ENCODE data around the gene VPS13A.

The VPS13A gene

GRCh38 chr9:77177143-77177893 lies at the start of gene VPS13A:
Gene VPS13A (plus strand): TSS chr9:77177534. CDS start chr9:77177705, 171 bp downstream.
- DNase-seq = peak; percentile 57

GRCh38 chr9:77128125-77128789 lies 49.1 kb upstream of the VPS13A start:
- DNase-seq = no peak

- DNase-seq = no peak
These were observed 45.9 kb upstream of the VPS13A start for GRCh38 chr9:77131399-77131798.

GRCh38 chr9:77133011-77133410 lies 44.3 kb upstream of the VPS13A start:
- no peak for DNase-seq

GRCh38 chr9:77142366-77142765 lies 35.0 kb upstream of the VPS13A start:
- no peak for DNase-seq

- DNase-seq = no peak
These were observed 27.5 kb upstream of the VPS13A start for GRCh38 chr9:77149879-77150278.

- DNase-seq = no peak
These were observed 25.0 kb upstream of the VPS13A start for GRCh38 chr9:77152289-77152688.

- DNase-seq = no peak
These were observed 20.5 kb upstream of the VPS13A start for GRCh38 chr9:77156646-77157371.

- DNase-seq = no peak
These were observed 18.4 kb upstream of the VPS13A start for GRCh38 chr9:77158772-77159513.

GRCh38 chr9:77161191-77161590 lies 16.1 kb upstream of the VPS13A start:
- DNase-seq = no peak

- no peak for DNase-seq
These were observed 15.4 kb upstream of the VPS13A start for GRCh38 chr9:77161966-77162365.

GRCh38 chr9:77162366-77162765 lies 15.0 kb upstream of the VPS13A start:
- DNase-seq = no peak

- DNase-seq = no peak
These were observed 13.4 kb upstream of the VPS13A start for GRCh38 chr9:77163884-77164283.

GRCh38 chr9:77166193-77166592 lies 11.1 kb upstream of the VPS13A start:
- DNase-seq = peak; percentile 12

GRCh38 chr9:77170991-77171699 lies 6.2 kb upstream of the VPS13A start:
- no peak for DNase-seq

- no peak for DNase-seq
These were observed 2.2 kb upstream of the VPS13A start for GRCh38 chr9:77175151-77175550.

- DNase-seq = no peak
These were observed 1.2 kb upstream of the VPS13A start for GRCh38 chr9:77176106-77176505.

- no peak for DNase-seq
These were observed 620 bp upstream of the VPS13A start for GRCh38 chr9:77176686-77177142.

GRCh38 chr9:77177894-77178794 lies 810 bp downstream of the VPS13A start:
- DNase-seq = no peak

GRCh38 chr9:77180056-77180455 lies 2.7 kb downstream of the VPS13A start:
- DNase-seq = no peak

GRCh38 chr9:77183581-77183980 lies 6.2 kb downstream of the VPS13A start:
- DNase-seq = no peak

Data from SHP77 treated with DMSO at 0.1 percent for 48 hours (cell line).